K562 treated with DMSO at 1 percent for 48 hours (cell line): Measurements from ENCODE around the gene HSD17B12. TPM values are rescaled to one million over a fixed set of nuclear protein-coding genes. Genes with fewer than 3 reads are reported as not detected.

ENCODE experiments used
- total RNA-seq: library from RNA; unstranded; fragments of 300-600 nt; gene quantifications from 2 replicates; pipeline ENCODE4 v1.2.3, GENCODE V29; 2022; ENCODE audit warnings: low replicate concordance; ENCODE audit errors: extremely low read depth

HSD17B12 gene
- total RNA-seq: not detected in 2 replicates

DNA sequence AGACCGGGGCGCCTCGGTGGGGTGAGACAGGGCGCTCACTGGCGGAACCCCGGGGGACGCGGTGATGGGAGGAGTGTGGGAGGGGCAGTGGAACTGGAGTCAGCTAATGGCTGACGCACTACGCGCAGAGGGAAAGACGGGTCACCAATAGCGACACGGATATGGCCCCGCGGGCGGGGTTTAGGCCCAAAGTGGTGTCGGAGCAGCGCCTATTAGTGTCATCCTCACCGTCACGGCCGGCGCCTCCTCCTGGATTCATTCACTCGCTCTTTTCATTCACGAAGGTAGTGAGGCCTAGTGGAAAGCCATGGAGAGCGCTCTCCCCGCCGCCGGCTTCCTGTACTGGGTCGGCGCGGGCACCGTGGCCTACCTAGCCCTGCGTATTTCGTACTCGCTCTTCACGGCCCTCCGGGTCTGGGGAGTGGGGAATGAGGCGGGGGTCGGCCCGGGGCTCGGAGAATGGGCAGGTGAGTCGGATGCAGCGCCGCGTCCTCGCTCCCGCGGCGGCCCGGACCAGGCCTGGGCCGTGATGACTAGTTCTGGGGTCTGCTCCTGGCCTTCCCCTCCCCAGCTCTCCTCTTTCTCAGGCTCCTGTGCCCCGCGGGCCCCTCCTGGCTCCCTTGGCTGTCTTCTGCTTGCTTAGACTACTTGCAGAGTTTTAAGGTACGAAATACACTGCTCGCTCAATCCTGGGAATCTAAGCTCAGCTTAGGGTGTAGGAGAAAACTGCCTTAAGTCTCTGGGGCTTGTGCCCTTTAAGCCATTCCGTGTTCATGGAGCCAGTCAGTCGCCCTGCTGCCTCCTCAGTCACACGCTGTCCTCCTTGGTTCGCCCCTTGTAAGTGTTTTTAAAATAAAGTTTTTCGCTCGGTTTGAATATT, at the start of gene HSD17B12:
HSD17B12 (plus strand) TSS at position 218 of the 880 bp plus-strand sequence; CDS start at position 308, 90 bp downstream.

DNA sequence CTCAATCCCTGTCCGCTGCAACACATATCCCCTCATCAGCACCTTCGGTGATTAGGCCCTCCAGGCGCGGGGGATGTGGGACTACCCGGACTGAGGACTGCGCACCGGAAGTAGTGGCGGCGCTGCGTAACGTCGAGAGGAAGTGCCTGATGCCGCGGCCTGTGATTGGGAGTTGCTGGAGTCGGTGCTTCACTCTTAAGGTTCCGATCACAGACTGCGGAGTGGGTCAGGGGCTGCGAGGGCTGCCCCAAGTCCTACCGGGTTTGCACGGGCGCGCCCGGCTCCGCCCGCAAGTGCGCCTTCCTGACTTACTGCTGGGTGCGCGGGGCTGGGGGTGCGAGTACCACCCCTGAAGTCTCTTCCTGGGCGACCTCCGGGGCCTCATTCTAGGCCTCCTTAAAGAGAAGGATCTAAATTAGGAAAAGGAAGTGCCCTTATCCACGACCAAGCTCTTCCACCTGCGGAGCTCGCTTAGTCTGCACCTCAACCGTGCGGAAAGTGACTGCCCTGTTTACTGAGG, 200.2 kb downstream of the HSD17B12 start, which contains the start of gene ALKBH3:
ALKBH3 (plus strand) TSS at position 192 of the 520 bp plus-strand sequence. CDS start 1,822 bp downstream, outside the sequence.

Other genes with a start within 250 kb of the HSD17B12 start
- gene ALKBH3, start 200.1 kb downstream of the HSD17B12 start, total RNA-seq: not detected in 2 replicates